ENCODE data around the gene JAKMIP1. TPM values are rescaled to one million over a fixed set of nuclear protein-coding genes. Genes with fewer than 3 reads are reported as not detected.

The JAKMIP1 gene
- total RNA-seq, 4 donors from 2014 or later, result 0.67 to 1.3 (median 1.1) TPM

GRCh38 chr4:6071191-6071958 is 129.0 kb downstream of the JAKMIP1 start:
- no peaks in the 10 kb centered on the region for H3K36me3 ChIP-seq
- no peak for DNase-seq
- H3K4me1 ChIP-seq, result no peaks in the 10 kb centered on the region
- H3K4me3 ChIP-seq, result no peak overlapping the region
- 51 to 55% methylated on average over 2 to 3 of the region's 14 CpGs for WGBS, 2 donors
- no peak for TF ChIP-seq CTCF (IDR thresholded peaks at IDR 0.05)
- no peak for TF ChIP-seq POLR2A (IDR thresholded peaks at IDR 0.05)
- intact Hi-C loops (cut with DNase I), result no loop called here
- H3K27me3 ChIP-seq, result peaks cover 0 to 19% (median 0%) of the 10 kb centered on the region in 4 donors
- H3K27ac ChIP-seq, result no peak overlapping the region
- H3K9me3 ChIP-seq, result no peaks in the 10 kb centered on the region

GRCh38 chr4:6069845-6070709 is 130.3 kb downstream of the JAKMIP1 start:
- DNase-seq, result no peak
- peaks cover 0 to 19% (median 0%) of the 10 kb centered on the region in 4 donors for H3K27me3 ChIP-seq
- H3K9me3 ChIP-seq, result no peaks in the 10 kb centered on the region
- H3K36me3 ChIP-seq, result no peaks in the 10 kb centered on the region
- H3K27ac ChIP-seq, result no peak overlapping the region
- WGBS, 2 donors, result 70 to 77% methylated on average over 12 to 20 of the region's 29 CpGs
- no peak for TF ChIP-seq CTCF (IDR thresholded peaks at IDR 0.05)
- TF ChIP-seq POLR2A (IDR thresholded peaks at IDR 0.05), result no peak
- no peaks in the 10 kb centered on the region for H3K4me1 ChIP-seq
- H3K4me3 ChIP-seq, result no peak overlapping the region
- intact Hi-C loops (cut with DNase I), result no loop called here

- Histone ChIP-seq H3K27ac (no peak overlapping the region), H3K36me3 (no peaks in the 10 kb centered on the region), H3K9me3 (no peaks in the 10 kb centered on the region), H3K4me1 (no peaks in the 10 kb centered on the region), H3K27me3 (peaks cover 0 to 19% (median 0%) of the 10 kb centered on the region in 4 donors), H3K4me3 (no peak overlapping the region)
- TF ChIP-seq POLR2A (IDR thresholded peaks at IDR 0.05) (no peak), CTCF (IDR thresholded peaks at IDR 0.05) (no peak)
- 57 to 61% methylated on average over 2 of the region's 2 CpGs for WGBS, 2 donors
- no peak for DNase-seq
- intact Hi-C loops (cut with DNase I), result no loop called here
Observed at GRCh38 chr4:6068986-6069385, 131.4 kb downstream of the JAKMIP1 start.

DNA sequence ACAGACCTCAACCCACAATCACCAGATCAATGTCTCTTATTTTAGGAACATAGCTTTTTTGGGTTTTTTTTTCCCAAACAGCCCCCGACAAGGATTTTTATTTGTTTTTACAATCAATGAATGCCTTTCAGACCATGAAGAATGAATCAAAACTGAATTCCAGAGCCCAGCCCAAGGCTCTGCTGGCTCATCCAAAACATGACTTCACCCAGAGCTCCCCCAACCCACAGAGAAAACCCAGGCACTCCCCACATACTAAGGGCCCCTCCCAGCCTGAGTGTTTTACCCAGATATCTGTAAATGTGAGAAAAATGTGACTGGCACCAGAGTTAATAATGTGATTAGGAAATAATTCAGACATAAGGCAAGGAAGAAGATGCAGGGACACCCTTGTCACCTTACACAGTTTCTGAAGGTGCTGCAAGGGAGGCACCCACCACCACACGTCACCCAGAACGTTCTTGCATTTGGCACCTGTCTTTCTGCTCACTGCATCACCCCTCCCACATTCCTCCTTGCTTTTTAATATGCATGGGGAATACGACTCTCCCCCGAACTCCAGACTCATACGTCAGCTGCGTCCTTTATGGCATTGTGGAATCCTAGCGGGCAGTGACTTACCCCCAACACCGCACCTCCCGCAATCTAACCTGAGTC is 134.3 kb downstream of the JAKMIP1 start:
- intact Hi-C loops (cut with DNase I), result no loop called here
- Histone ChIP-seq H3K9me3 (peaks cover 0 to 13% (median 0%) of the 10 kb centered on the region in 3 donors), H3K27ac (no peak overlapping the region), H3K36me3 (no peaks in the 10 kb centered on the region), H3K27me3 (peaks cover 0 to 12% (median 0%) of the 10 kb centered on the region in 4 donors), H3K4me3 (no peak overlapping the region), H3K4me1 (no peaks in the 10 kb centered on the region)
- DNase-seq, result no peak
- TF ChIP-seq CTCF (IDR thresholded peaks at IDR 0.05) (no peak), POLR2A (IDR thresholded peaks at IDR 0.05) (no peak)
- 72 to 75% methylated on average over 10 of the region's 10 CpGs for WGBS, 2 donors

Measured in esophagus squamous epithelium (tissue), 5 donors.